Natural killer cell (primary cell): ENCODE results near the gene RNF4. TPM values are rescaled to one million over a fixed set of nuclear protein-coding genes. Genes with fewer than 3 reads are reported as not detected.

ENCODE experiments used
- ATAC-seq, 3 donors: fragments of 150-1000 bp in 2 of 3; fragments of 200-7000 bp in 1 of 3; cut with Tn5 transposase; 1 replicate in 1 of 3; 2 replicates in 2 of 3; pipeline ENCODE4 v1.10.0; 2021; ENCODE audit warnings: mild to moderate bottlenecking in 2 of 3, moderate library complexity in 2 of 3
- DNase-seq, 2 donors: peaks; one replicate each; pipeline versions ENCODE4 v3.0.0 to v3.0.0-alpha.2; 2013 to 2021; ENCODE audit warnings: mixed read lengths in 1 of 2
- H3K27ac ChIP-seq: one replicate; pipeline ENCODE4 v1.5.1; 2013; ENCODE audit warnings: mild to moderate bottlenecking, low read length
- H3K27me3 ChIP-seq: one replicate; pipeline ENCODE4 v1.6.1; 2013; ENCODE audit warnings: low read length; ENCODE audit not compliant: control insufficient read depth, insufficient read depth
- H3K36me3 ChIP-seq: one replicate; pipeline ENCODE4 v1.6.1; 2013; ENCODE audit warnings: low read length; ENCODE audit not compliant: control insufficient read depth, insufficient read depth
- H3K4me1 ChIP-seq: one replicate; pipeline ENCODE4 v1.6.1; 2013; ENCODE audit warnings: low read length; ENCODE audit not compliant: control insufficient read depth, insufficient read depth
- H3K4me3 ChIP-seq: one replicate; pipeline ENCODE4 v1.5.1; 2013; ENCODE audit warnings: low read length
- H3K9me3 ChIP-seq: one replicate; pipeline ENCODE4 v1.6.1; 2013; ENCODE audit warnings: low read length; ENCODE audit not compliant: control insufficient read depth, insufficient read depth
- H3K27ac Mint-ChIP-seq, 2 donors: one replicate each; pipeline ENCODE4 v1.8.0; 2022; ENCODE audit warnings: mild to moderate bottlenecking in 2 of 2, mixed read lengths in 2 of 2, moderate library complexity in 1 of 2
- H3K27me3 Mint-ChIP-seq, 2 donors: one replicate each; pipeline ENCODE4 v1.8.0; 2022; ENCODE audit warnings: low read depth in 2 of 2, mixed read lengths in 2 of 2
- H3K36me3 Mint-ChIP-seq: one replicate; pipeline ENCODE4 v1.8.0; 2022; ENCODE audit warnings: mixed read lengths
- H3K4me1 Mint-ChIP-seq, 2 donors: one replicate each; pipeline ENCODE4 v1.8.0; 2022; ENCODE audit warnings: mixed read lengths in 2 of 2
- H3K4me3 Mint-ChIP-seq: one replicate; pipeline ENCODE4 v1.8.0; 2022; ENCODE audit warnings: mild to moderate bottlenecking, moderate library complexity, mixed read lengths
- H3K9me3 Mint-ChIP-seq, 2 donors: one replicate each; pipeline ENCODE4 v1.8.0; 2022; ENCODE audit warnings: mixed read lengths in 2 of 2
- CTCF ChIP-seq: fragments of 200-600 bp; IDR thresholded peaks from one replicate; pipeline ENCODE4 v1.8.0; 2022; ENCODE audit warnings: antibody characterized with exemption
- WGBS: methylation state at CpG from one replicate; pipeline ENCODE4 v1.1.7; 2013; ENCODE audit warnings: missing lambda C conversion rate; ENCODE audit not compliant: insufficient coverage; 5-methylcytosine and 5-hydroxymethylcytosine counted together
- intact Hi-C: fragments of 100-400 bp; cut with micrococcal nuclease; formaldehyde crosslinking; loops from one replicate; pipeline ENCODE4 v1.14.2; 2022
- total RNA-seq, 4 donors: library from RNA; stranded (reverse); fragments of 120-200 nt in 1 of 4; gene quantifications; one replicate each; pipeline versions ENCODE4 v1.2.3 to v1.2.4, GENCODE V29; 2013 to 2022

RNF4 gene
- total RNA-seq, 3 donors from 2014 or later (not counting 1 experiment from before 2014, with no cell fraction given) = 103 to 130 (median 123) TPM

GRCh38 chr4:2449511-2450392, 19.2 kb upstream of the RNF4 start:
- 88% methylated on average over 27 of the region's 27 CpGs for WGBS
- H3K4me1 ChIP-seq = no peaks in the 10 kb centered on the region
- H3K4me1 Mint-ChIP-seq = no peaks in the 10 kb centered on the region
- H3K36me3 ChIP-seq = no peaks in the 10 kb centered on the region
- H3K9me3 ChIP-seq = no peaks in the 10 kb centered on the region
- no peak overlapping the region for H3K27ac Mint-ChIP-seq
- H3K9me3 Mint-ChIP-seq = no peaks in the 10 kb centered on the region
- H3K36me3 Mint-ChIP-seq = no peaks in the 10 kb centered on the region
- no peak overlapping the region for H3K4me3 ChIP-seq
- intact Hi-C loops = no loop called here
- H3K4me3 Mint-ChIP-seq = no peak overlapping the region
- DNase-seq (no peak), ATAC-seq (no peak)
- no peaks in the 10 kb centered on the region for H3K27me3 Mint-ChIP-seq
- no peak overlapping the region for H3K27ac ChIP-seq
- TF ChIP-seq CTCF = no peak
- no peaks in the 10 kb centered on the region for H3K27me3 ChIP-seq

- TF ChIP-seq CTCF = no peak
- WGBS = 90% methylated on average over 16 of the region's 16 CpGs
- intact Hi-C loops = no loop called here
Measured at GRCh38 chr4:2450394-2451035, 18.4 kb upstream of the RNF4 start.

GRCh38 chr4:2451036-2451520, 17.8 kb upstream of the RNF4 start:
- no peaks in the 10 kb centered on the region for H3K36me3 ChIP-seq
- H3K27me3 ChIP-seq = no peaks in the 10 kb centered on the region
- intact Hi-C loops = no loop called here
- WGBS = 89% methylated on average over 10 of the region's 10 CpGs
- H3K27ac ChIP-seq = no peak overlapping the region
- Mint-ChIP-seq H3K27ac (no peak overlapping the region), H3K36me3 (no peaks in the 10 kb centered on the region), H3K27me3 (no peaks in the 10 kb centered on the region), H3K4me3 (no peak overlapping the region), H3K9me3 (no peaks in the 10 kb centered on the region), H3K4me1 (no peaks in the 10 kb centered on the region)
- H3K4me3 ChIP-seq = no peak overlapping the region
- H3K4me1 ChIP-seq = no peaks in the 10 kb centered on the region
- H3K9me3 ChIP-seq = no peaks in the 10 kb centered on the region
- no peak for ATAC-seq
- DNase-seq = no peak
- TF ChIP-seq CTCF = no peak

More at GRCh38 chr4:2450394-2451035, 18.4 kb upstream of the RNF4 start:
- Mint-ChIP-seq H3K9me3 (no peaks in the 10 kb centered on the region), H3K27me3 (no peaks in the 10 kb centered on the region), H3K36me3 (no peaks in the 10 kb centered on the region), H3K27ac (no peak overlapping the region), H3K4me1 (no peaks in the 10 kb centered on the region), H3K4me3 (no peak overlapping the region)
- Histone ChIP-seq H3K4me3 (no peak overlapping the region), H3K27me3 (no peaks in the 10 kb centered on the region), H3K4me1 (no peaks in the 10 kb centered on the region), H3K27ac (no peak overlapping the region), H3K36me3 (no peaks in the 10 kb centered on the region), H3K9me3 (no peaks in the 10 kb centered on the region)
- ATAC-seq (no peak), DNase-seq (no peak)
